ENCODE measurements around the gene CEACAM3. TPM values are rescaled to one million over a fixed set of nuclear protein-coding genes. Genes with fewer than 3 reads are reported as not detected.

CEACAM3 gene
- total and polyA plus RNA-seq, 2 of the 8 experiments (the other 6 are each of a cell fraction or from before 2014, with no cell fraction given) = not detected

DNA sequence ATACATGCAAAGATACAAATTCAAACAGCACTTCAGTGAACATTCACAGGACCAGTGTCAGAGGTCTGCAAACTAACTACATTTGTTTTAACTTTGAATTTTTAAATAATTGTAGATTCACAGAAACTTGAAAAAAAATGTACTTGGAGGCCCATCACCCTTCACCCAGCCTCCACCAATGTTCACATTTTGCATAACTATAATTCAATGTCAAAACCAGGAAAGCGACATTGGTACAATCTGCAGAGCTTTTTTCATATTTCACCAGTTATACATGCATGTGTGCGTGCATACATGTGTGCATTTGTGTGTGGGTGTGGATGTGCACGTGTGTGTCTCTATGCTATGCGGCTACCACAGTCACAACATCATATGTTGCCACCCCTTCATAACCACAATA is 18.9 kb downstream of the CEACAM3 start:
- no peaks in the 10 kb centered on the region; the same call in 1 of the 2 replicates for H3K79me1 ChIP-seq (ENCODE audit: low read depth, low read length)
- H4K20me1 ChIP-seq (replicated peaks in 1 of 2; ENCODE audit: control insufficient read depth in 1 of 2, insufficient read depth in 2 of 2, low read length in 2 of 2) = peaks cover 0 to 1% of the 10 kb centered on the region in 2 experiments
- H2AFZ ChIP-seq (ENCODE audit: low read length) = no peak overlapping the region
- H3K79me2 ChIP-seq (ENCODE audit: control insufficient read depth in 1 of 2, insufficient read depth in 2 of 2, low read length in 2 of 2) = no peaks in the 10 kb centered on the region
- H3K18ac ChIP-seq (ENCODE audit: extremely low read depth, low read length) = no peak overlapping the region
- no peak overlapping the region for H3K14ac ChIP-seq (ENCODE audit: insufficient read length)
- H3K4me2 ChIP-seq (ENCODE audit: insufficient read depth in 1 of 2, low read depth in 2 of 2, low read length in 2 of 2) = no peak overlapping the region
- H3K4ac ChIP-seq (replicated peaks; ENCODE audit: insufficient read length, low read depth, low read length) = no peak overlapping the region
- H3K56ac ChIP-seq (replicated peaks; ENCODE audit: insufficient read length, low read depth, low read length) = no peak overlapping the region
- 60% methylated on average over 4 of the region's 4 CpGs; no CpG with 5 or more reads in 1 of the 2 experiments for WGBS, 2 experiments (ENCODE audit: extremely low coverage in 1 of 2, insufficient coverage in 1 of 2, insufficient read length in 1 of 2, insufficient replicate concordance in 2 of 2, low coverage in 1 of 2, low lambda C conversion rate in 2 of 2, missing lambda C conversion rate in 1 of 2)
- H3K23me2 ChIP-seq (ENCODE audit: low read depth, low read length) = no peaks in the 10 kb centered on the region
- no peak overlapping the region for H2BK20ac ChIP-seq (ENCODE audit: low read length)
- no peak overlapping the region for H3K23ac ChIP-seq (ENCODE audit: insufficient read length)
- DNase-seq (ENCODE audit: low read depth in 1 of 2, low spot score in 2 of 2) (no peak), FAIRE-seq (no peak)
- no peak overlapping the region for H2BK15ac ChIP-seq (ENCODE audit: low read length)
- POLR2A ChIA-PET (ENCODE audit: partially characterized antibody) = no interaction called here
- H2BK5ac ChIP-seq (ENCODE audit: low read depth, low read length) = no peak overlapping the region
- CTCF ChIA-PET (ENCODE audit: partially characterized antibody) = interaction anchor here (1.1 to 2.0 kb wide), 2 partner anchors 19 to 21 kb away, joined by 3 to 5 read pairs; partner anchors contain the start of gene CEACAM3
- no peaks in the 10 kb centered on the region for H3K27me3 ChIP-seq (replicated peaks in 1 of 4; ENCODE audit: control insufficient read depth in 3 of 4, extremely low read depth in 1 of 4, insufficient read depth in 3 of 4, low read length in 3 of 4)
- H4K8ac ChIP-seq (ENCODE audit: extremely low read depth, insufficient read depth, low read length) = no peak overlapping the region
- no peak overlapping the region for H2BK12ac ChIP-seq (ENCODE audit: low read depth, low read length)
- no peak overlapping the region for H3K9ac ChIP-seq (replicated peaks in 1 of 4; ENCODE audit: extremely low read depth in 1 of 4, low read depth in 3 of 4, low read length in 3 of 4)
- no peak overlapping the region for H4K91ac ChIP-seq (replicated peaks; ENCODE audit: insufficient read length, low read length)
- no peaks in the 10 kb centered on the region for H3K4me1 ChIP-seq (replicated peaks in 1 of 4; ENCODE audit: control insufficient read depth in 3 of 4, insufficient read depth in 4 of 4, low read length in 3 of 4)
- H2BK120ac ChIP-seq (replicated peaks; ENCODE audit: low read depth, low read length) = no peak overlapping the region
- H3K36me3 ChIP-seq (ENCODE audit: control insufficient read depth in 2 of 4, insufficient read depth in 4 of 4, low read length in 3 of 4) = no peaks in the 10 kb centered on the region
- no peak overlapping the region for H2AK5ac ChIP-seq (ENCODE audit: low read depth, low read length)
- H3K4me3 ChIP-seq (ENCODE audit: extremely low read depth in 1 of 4, insufficient read depth in 2 of 4, low read depth in 3 of 4, low read length in 4 of 4) = no peak overlapping the region
- no peak overlapping the region for H3K27ac ChIP-seq (ENCODE audit: low read depth, low read length)
- no peak overlapping the region for H4K5ac ChIP-seq (ENCODE audit: insufficient read length, low read depth, low read length)
- peaks cover 46 to 53% of the 10 kb centered on the region in 2 experiments for H3K9me3 ChIP-seq (ENCODE audit: insufficient read depth in 2 of 2, low read depth in 1 of 2, low read length in 1 of 2)
- TF ChIP-seq POLR2AphosphoS5 (IDR thresholded peaks at IDR 0.05; ENCODE audit: low read depth, low read length) (no peak), RAD21 (IDR thresholded peaks at IDR 0.05 in 1 of 2, conservative IDR thresholded peaks at IDR 0.05 in 1 of 2; ENCODE audit: low read depth in 2 of 2, low read length in 2 of 2) (no peak), SAP30 (IDR thresholded peaks at IDR 0.05; ENCODE audit: insufficient read depth, insufficient replicate concordance, low read length) (no peak), CTBP2 (IDR thresholded peaks at IDR 0.05; ENCODE audit: borderline replicate concordance, insufficient read depth, insufficient read length, low read length) (no peak), JUND (IDR thresholded peaks at IDR 0.05; ENCODE audit: low read length) (no peak), TEAD4 (IDR thresholded peaks at IDR 0.05; ENCODE audit: low read depth, low read length) (no peak), POU5F1 (IDR thresholded peaks at IDR 0.05; ENCODE audit: low read depth, low read length) (no peak), SIRT6 (IDR thresholded peaks at IDR 0.05; ENCODE audit: low read length) (no peak), ATF3 (IDR thresholded peaks at IDR 0.05; ENCODE audit: insufficient read depth, low read depth, low read length) (no peak), SP1 (IDR thresholded peaks at IDR 0.05; ENCODE audit: low read depth, low read length) (no peak), TBP (IDR thresholded peaks at IDR 0.05; ENCODE audit: low read depth, low read length) (no peak), RFX5 (IDR thresholded peaks at IDR 0.05; ENCODE audit: borderline replicate concordance, low read depth, low read length) (no peak)

Measured in H1 (cell line).